OCI-LY3 (cell line): Measurements from ENCODE around the gene BTBD1.

Experiments
- H2AFZ ChIP-seq: fragments of 200-600, 300-600 bp; shearing (Covaris generic); 2 replicates; pipeline ENCODE4 v1.6.0; 2014; ENCODE audit warnings: antibody characterized with exemption, low read depth, low read length
- H3K27ac ChIP-seq: fragments of 200-600, 300-600 bp; sonication (generic); 2 replicates; pipeline ENCODE4 v1.5.1; 2014; ENCODE audit warnings: mild to moderate bottlenecking, low read length, moderate library complexity, mixed read lengths
- H3K27me3 ChIP-seq: fragments of 200-600, 300-600 bp; sonication (generic); 2 replicates; pipeline ENCODE4 v1.6.1; 2014; ENCODE audit warnings: low read depth, low read length, mixed read lengths
- H3K36me3 ChIP-seq: fragments of 200-600, 300-600 bp; sonication (generic); replicated peaks from 2 replicates; pipeline ENCODE3; 2014; ENCODE audit warnings: low read depth, low read length, mixed read lengths
- H3K4me1 ChIP-seq: fragments of 300-600, 200-600 bp; sonication (generic); 2 replicates; pipeline ENCODE4 v1.6.1; 2014; ENCODE audit warnings: low read length, mixed read lengths
- H3K4me2 ChIP-seq: fragments of 200-600, 300-600 bp; sonication (generic); 2 replicates; pipeline ENCODE4 v1.6.1; 2014; ENCODE audit warnings: low read length, mixed read lengths
- H3K4me3 ChIP-seq: fragments of 300-600, 200-600 bp; sonication (generic); 2 replicates; pipeline ENCODE4 v1.5.1; 2014; ENCODE audit warnings: antibody characterized with exemption, mild to moderate bottlenecking, low read length, moderate library complexity
- H3K79me2 ChIP-seq: fragments of 300-600, 200-600 bp; shearing (Covaris generic); 2 replicates; pipeline ENCODE4 v1.6.1; 2014; ENCODE audit warnings: mild to moderate bottlenecking, low read length, mixed read lengths
- H3K9ac ChIP-seq: fragments of 300-600, 200-600 bp; shearing (Covaris generic); 2 replicates; pipeline ENCODE4 v1.6.0; 2014; ENCODE audit warnings: mild to moderate bottlenecking, low read length, moderate library complexity
- H3K9me3 ChIP-seq: fragments of 200-600, 300-600 bp; shearing (Covaris generic); 2 replicates; pipeline ENCODE4 v1.6.1; 2014; ENCODE audit warnings: low read length, mixed read lengths; ENCODE audit not compliant: insufficient read depth
- H4K20me1 ChIP-seq: fragments of 200-600, 300-600 bp; sonication (generic); 2 replicates; pipeline ENCODE4 v1.6.1; 2016; ENCODE audit warnings: low read length, mixed read lengths; ENCODE audit not compliant: insufficient read depth
- CTCF ChIP-seq: fragments of 200-600, 300-600 bp; sonication (generic); IDR thresholded peaks from 2 replicates; pipeline ENCODE4 v1.5.1; 2014; ENCODE audit warnings: antibody characterized with exemption, low read length, low read depth
- EZH2phosphoT487 ChIP-seq: fragments of 200-600 bp; shearing (Covaris generic); IDR thresholded peaks from 2 replicates; pipeline ENCODE4 v1.6.1; 2018; ENCODE audit warnings: antibody characterized with exemption, mixed run types, low read depth

BTBD1 gene

GRCh38 chr15:82972990-82973389 is 94.1 kb downstream of the BTBD1 start:
- no peak for TF ChIP-seq EZH2phosphoT487
- TF ChIP-seq CTCF: no peak
- H4K20me1 ChIP-seq: no peaks in the 10 kb centered on the region
- no peaks in the 10 kb centered on the region for H3K36me3 ChIP-seq
- no peak overlapping the region for H3K27ac ChIP-seq
- no peak overlapping the region for H3K4me2 ChIP-seq
- H3K79me2 ChIP-seq: no peaks in the 10 kb centered on the region
- no peak overlapping the region for H3K9ac ChIP-seq
- no peaks in the 10 kb centered on the region for H3K4me1 ChIP-seq
- no peaks in the 10 kb centered on the region for H3K27me3 ChIP-seq
- no peaks in the 10 kb centered on the region for H3K9me3 ChIP-seq
- no peak overlapping the region for H2AFZ ChIP-seq
- H3K4me3 ChIP-seq: no peak overlapping the region

- Histone ChIP-seq H3K4me1 (peaks cover 5% of the 10 kb centered on the region), H4K20me1 (no peaks in the 10 kb centered on the region), H3K9ac (no peak overlapping the region), H3K9me3 (no peaks in the 10 kb centered on the region), H3K27me3 (no peaks in the 10 kb centered on the region), H3K4me2 (no peak overlapping the region), H3K27ac (no peak overlapping the region), H3K4me3 (no peak overlapping the region), H2AFZ (no peak overlapping the region), H3K36me3 (no peaks in the 10 kb centered on the region), H3K79me2 (no peaks in the 10 kb centered on the region)
- TF ChIP-seq CTCF: no peak
Measured at GRCh38 chr15:82971218-82971984, 95.7 kb downstream of the BTBD1 start.

- H3K36me3 ChIP-seq: no peaks in the 10 kb centered on the region
- H2AFZ ChIP-seq: no peak overlapping the region
- H3K9me3 ChIP-seq: no peaks in the 10 kb centered on the region
- TF ChIP-seq EZH2phosphoT487: no peak
- no peak for TF ChIP-seq CTCF
- no peaks in the 10 kb centered on the region for H4K20me1 ChIP-seq
- H3K79me2 ChIP-seq: no peaks in the 10 kb centered on the region
- H3K27me3 ChIP-seq: no peaks in the 10 kb centered on the region
- H3K27ac ChIP-seq: no peak overlapping the region
- H3K4me3 ChIP-seq: no peak overlapping the region
- H3K4me2 ChIP-seq: no peak overlapping the region
- H3K9ac ChIP-seq: no peak overlapping the region
- H3K4me1 ChIP-seq: peaks cover 7% of the 10 kb centered on the region
Measured at GRCh38 chr15:82970696-82971095, 96.4 kb downstream of the BTBD1 start.

- no peak for TF ChIP-seq CTCF
- no peak for TF ChIP-seq EZH2phosphoT487
- H3K27me3 ChIP-seq: no peaks in the 10 kb centered on the region
- H3K9me3 ChIP-seq: no peaks in the 10 kb centered on the region
- H3K79me2 ChIP-seq: no peaks in the 10 kb centered on the region
- no peak overlapping the region for H3K9ac ChIP-seq
- H3K4me1 ChIP-seq: peaks cover 7% of the 10 kb centered on the region
- H3K4me2 ChIP-seq: no peak overlapping the region
- no peaks in the 10 kb centered on the region for H4K20me1 ChIP-seq
- no peak overlapping the region for H3K27ac ChIP-seq
- no peak overlapping the region for H2AFZ ChIP-seq
- H3K36me3 ChIP-seq: no peaks in the 10 kb centered on the region
- no peak overlapping the region for H3K4me3 ChIP-seq
Measured at GRCh38 chr15:82970078-82970686, 96.9 kb downstream of the BTBD1 start.
